Measurements from ENCODE around the gene RNF213.
"Not testable (repeated sequence)": the region's sequence is repeated elsewhere in the genome, so short reads cannot be mapped to it uniquely, and the experiment has no call there.

RNF213 gene

GRCh38 chr17:80402959-80403358, 142.3 kb downstream of the RNF213 start:
- H3K4me3 ChIP-seq (ENCODE audit: low read depth, low read length), result no peak overlapping the region
- no peak for TF ChIP-seq CTCF (IDR thresholded peaks at IDR 0.05; ENCODE audit: insufficient read depth, low read length, missing control alignments)
- ChIA-PET CTCF (no interaction called here), POLR2A (no interaction called here)
- DNase-seq (ENCODE audit: low read depth, low spot score), result no peak

- POLR2A ChIA-PET, result no interaction called here
- DNase-seq (ENCODE audit: low read depth, low spot score), result no peak
- no peak for TF ChIP-seq CTCF (IDR thresholded peaks at IDR 0.05; ENCODE audit: insufficient read depth, low read length, missing control alignments)
- CTCF ChIA-PET, result interaction anchor here (0.7 kb wide), 1 partner anchor 164 kb away, joined by 3 read pairs; no protein-coding TSS in a partner anchor
- no peak overlapping the region for H3K4me3 ChIP-seq (ENCODE audit: low read depth, low read length)
These were observed 145.5 kb downstream of the RNF213 start for GRCh38 chr17:80406146-80406545.

GRCh38 chr17:80407917-80408316, 147.3 kb downstream of the RNF213 start:
- CTCF ChIA-PET, result interaction anchor here (1.7 kb wide), 1 partner anchor 16 kb away, joined by 5 read pairs; no protein-coding TSS in a partner anchor
- POLR2A ChIA-PET; H3K4me3 ChIP-seq (ENCODE audit: low read depth, low read length); DNase-seq (ENCODE audit: low read depth, low spot score): not testable (repeated sequence)

GRCh38 chr17:80408872-80409271, 148.2 kb downstream of the RNF213 start:
- no peak for DNase-seq (ENCODE audit: low read depth, low spot score)
- CTCF ChIA-PET, result interaction anchor here (1.1 to 1.7 kb wide), 2 partner anchors 15 to 18 kb away, joined by 4 to 5 read pairs; no protein-coding TSS in a partner anchor
- H3K4me3 ChIP-seq (ENCODE audit: low read depth, low read length), result no peak overlapping the region
- TF ChIP-seq CTCF (IDR thresholded peaks at IDR 0.05; ENCODE audit: insufficient read depth, low read length, missing control alignments), result no peak
- POLR2A ChIA-PET, result no interaction called here

GRCh38 chr17:80409626-80410025, 149.0 kb downstream of the RNF213 start:
- H3K4me3 ChIP-seq (ENCODE audit: low read depth, low read length), result no peak overlapping the region
- no peak for TF ChIP-seq CTCF (IDR thresholded peaks at IDR 0.05; ENCODE audit: insufficient read depth, low read length, missing control alignments)
- ChIA-PET POLR2A (no interaction called here), CTCF (interaction anchor here (1.1 to 1.7 kb wide), 2 partner anchors 14 to 17 kb away, joined by 4 to 5 read pairs; no protein-coding TSS in a partner anchor)
- DNase-seq (ENCODE audit: low read depth, low spot score), result no peak

GRCh38 chr17:80410441-80411087, 149.9 kb downstream of the RNF213 start:
- H3K4me3 ChIP-seq (ENCODE audit: low read depth, low read length); DNase-seq (ENCODE audit: low read depth, low spot score); POLR2A ChIA-PET: not testable (repeated sequence)
- CTCF ChIA-PET, result interaction anchor here (1.4 kb wide), 1 partner anchor 687 kb away, joined by 3 read pairs; no protein-coding TSS in a partner anchor

GRCh38 chr17:80413771-80414507, 153.3 kb downstream of the RNF213 start:
- peak overlapping the region; percentile 99 for H3K4me3 ChIP-seq (ENCODE audit: low read depth, low read length)
- TF ChIP-seq CTCF (IDR thresholded peaks at IDR 0.05; ENCODE audit: insufficient read depth, low read length, missing control alignments), result no peak
- ChIA-PET POLR2A (interaction anchor here (1.0 kb wide), 1 partner anchor 325 kb away, joined by 3 read pairs; no protein-coding TSS in a partner anchor), CTCF (interaction anchor here (4.5 kb wide), 1 partner anchor 13 kb away, joined by 32 read pairs; no protein-coding TSS in a partner anchor)
- no peak for DNase-seq (ENCODE audit: low read depth, low spot score)

Data from AG04449 (cell line).